Measurements from ENCODE around the gene RSRC1. TPM values are rescaled to one million over a fixed set of nuclear protein-coding genes. Genes with fewer than 3 reads are reported as not detected.

The RSRC1 gene
- total and polyA plus RNA-seq, 2 of the 8 experiments (the other 6 are each of a cell fraction or from before 2014, with no cell fraction given), result 2.0 to 27.9 TPM

DNA sequence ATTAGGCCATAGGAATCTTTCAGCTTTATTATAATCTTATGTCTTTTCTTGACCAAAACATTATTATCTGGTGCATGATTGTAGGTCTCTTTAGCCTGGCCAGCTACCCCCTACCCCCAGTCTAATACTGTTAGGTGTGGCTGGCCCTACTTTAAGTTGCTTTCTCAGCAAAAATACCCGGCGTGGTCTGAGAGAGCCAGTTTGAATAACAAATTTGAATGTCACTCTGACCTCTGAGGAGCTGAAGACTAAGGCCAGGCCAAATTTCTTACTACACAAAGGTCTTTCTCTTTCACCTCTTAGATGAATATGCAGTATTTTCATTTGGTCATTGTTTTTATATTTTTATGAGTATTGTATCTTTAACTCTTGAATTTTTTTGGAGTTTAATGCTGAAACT, 272.6 kb downstream of the RSRC1 start (continued):
- TF ChIP-seq, protein P1, sequence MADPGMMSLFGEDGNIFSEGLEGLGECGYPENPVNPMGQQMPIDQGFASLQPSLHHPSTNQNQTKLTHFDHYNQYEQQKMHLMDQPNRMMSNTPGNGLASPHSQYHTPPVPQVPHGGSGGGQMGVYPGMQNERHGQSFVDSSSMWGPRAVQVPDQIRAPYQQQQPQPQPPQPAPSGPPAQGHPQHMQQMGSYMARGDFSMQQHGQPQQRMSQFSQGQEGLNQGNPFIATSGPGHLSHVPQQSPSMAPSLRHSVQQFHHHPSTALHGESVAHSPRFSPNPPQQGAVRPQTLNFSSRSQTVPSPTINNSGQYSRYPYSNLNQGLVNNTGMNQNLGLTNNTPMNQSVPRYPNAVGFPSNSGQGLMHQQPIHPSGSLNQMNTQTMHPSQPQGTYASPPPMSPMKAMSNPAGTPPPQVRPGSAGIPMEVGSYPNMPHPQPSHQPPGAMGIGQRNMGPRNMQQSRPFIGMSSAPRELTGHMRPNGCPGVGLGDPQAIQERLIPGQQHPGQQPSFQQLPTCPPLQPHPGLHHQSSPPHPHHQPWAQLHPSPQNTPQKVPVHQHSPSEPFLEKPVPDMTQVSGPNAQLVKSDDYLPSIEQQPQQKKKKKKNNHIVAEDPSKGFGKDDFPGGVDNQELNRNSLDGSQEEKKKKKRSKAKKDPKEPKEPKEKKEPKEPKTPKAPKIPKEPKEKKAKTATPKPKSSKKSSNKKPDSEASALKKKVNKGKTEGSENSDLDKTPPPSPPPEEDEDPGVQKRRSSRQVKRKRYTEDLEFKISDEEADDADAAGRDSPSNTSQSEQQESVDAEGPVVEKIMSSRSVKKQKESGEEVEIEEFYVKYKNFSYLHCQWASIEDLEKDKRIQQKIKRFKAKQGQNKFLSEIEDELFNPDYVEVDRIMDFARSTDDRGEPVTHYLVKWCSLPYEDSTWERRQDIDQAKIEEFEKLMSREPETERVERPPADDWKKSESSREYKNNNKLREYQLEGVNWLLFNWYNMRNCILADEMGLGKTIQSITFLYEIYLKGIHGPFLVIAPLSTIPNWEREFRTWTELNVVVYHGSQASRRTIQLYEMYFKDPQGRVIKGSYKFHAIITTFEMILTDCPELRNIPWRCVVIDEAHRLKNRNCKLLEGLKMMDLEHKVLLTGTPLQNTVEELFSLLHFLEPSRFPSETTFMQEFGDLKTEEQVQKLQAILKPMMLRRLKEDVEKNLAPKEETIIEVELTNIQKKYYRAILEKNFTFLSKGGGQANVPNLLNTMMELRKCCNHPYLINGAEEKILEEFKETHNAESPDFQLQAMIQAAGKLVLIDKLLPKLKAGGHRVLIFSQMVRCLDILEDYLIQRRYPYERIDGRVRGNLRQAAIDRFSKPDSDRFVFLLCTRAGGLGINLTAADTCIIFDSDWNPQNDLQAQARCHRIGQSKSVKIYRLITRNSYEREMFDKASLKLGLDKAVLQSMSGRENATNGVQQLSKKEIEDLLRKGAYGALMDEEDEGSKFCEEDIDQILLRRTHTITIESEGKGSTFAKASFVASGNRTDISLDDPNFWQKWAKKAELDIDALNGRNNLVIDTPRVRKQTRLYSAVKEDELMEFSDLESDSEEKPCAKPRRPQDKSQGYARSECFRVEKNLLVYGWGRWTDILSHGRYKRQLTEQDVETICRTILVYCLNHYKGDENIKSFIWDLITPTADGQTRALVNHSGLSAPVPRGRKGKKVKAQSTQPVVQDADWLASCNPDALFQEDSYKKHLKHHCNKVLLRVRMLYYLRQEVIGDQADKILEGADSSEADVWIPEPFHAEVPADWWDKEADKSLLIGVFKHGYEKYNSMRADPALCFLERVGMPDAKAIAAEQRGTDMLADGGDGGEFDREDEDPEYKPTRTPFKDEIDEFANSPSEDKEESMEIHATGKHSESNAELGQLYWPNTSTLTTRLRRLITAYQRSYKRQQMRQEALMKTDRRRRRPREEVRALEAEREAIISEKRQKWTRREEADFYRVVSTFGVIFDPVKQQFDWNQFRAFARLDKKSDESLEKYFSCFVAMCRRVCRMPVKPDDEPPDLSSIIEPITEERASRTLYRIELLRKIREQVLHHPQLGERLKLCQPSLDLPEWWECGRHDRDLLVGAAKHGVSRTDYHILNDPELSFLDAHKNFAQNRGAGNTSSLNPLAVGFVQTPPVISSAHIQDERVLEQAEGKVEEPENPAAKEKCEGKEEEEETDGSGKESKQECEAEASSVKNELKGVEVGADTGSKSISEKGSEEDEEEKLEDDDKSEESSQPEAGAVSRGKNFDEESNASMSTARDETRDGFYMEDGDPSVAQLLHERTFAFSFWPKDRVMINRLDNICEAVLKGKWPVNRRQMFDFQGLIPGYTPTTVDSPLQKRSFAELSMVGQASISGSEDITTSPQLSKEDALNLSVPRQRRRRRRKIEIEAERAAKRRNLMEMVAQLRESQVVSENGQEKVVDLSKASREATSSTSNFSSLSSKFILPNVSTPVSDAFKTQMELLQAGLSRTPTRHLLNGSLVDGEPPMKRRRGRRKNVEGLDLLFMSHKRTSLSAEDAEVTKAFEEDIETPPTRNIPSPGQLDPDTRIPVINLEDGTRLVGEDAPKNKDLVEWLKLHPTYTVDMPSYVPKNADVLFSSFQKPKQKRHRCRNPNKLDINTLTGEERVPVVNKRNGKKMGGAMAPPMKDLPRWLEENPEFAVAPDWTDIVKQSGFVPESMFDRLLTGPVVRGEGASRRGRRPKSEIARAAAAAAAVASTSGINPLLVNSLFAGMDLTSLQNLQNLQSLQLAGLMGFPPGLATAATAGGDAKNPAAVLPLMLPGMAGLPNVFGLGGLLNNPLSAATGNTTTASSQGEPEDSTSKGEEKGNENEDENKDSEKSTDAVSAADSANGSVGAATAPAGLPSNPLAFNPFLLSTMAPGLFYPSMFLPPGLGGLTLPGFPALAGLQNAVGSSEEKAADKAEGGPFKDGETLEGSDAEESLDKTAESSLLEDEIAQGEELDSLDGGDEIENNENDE (IDR thresholded peaks at IDR 0.05; ENCODE audit: insufficient replicate concordance, low read length), result no peak
- TF ChIP-seq RXRA (IDR thresholded peaks at IDR 0.05; ENCODE audit: insufficient read depth, low read depth, low read length) (no peak), CEBPB (IDR thresholded peaks at IDR 0.05; ENCODE audit: low read depth, low read length) (no peak), HDAC6 (IDR thresholded peaks at IDR 0.05; ENCODE audit: low read depth, low read length) (no peak), POLR2A (IDR thresholded peaks at IDR 0.05; ENCODE audit: control extremely low read depth in 1 of 2, low read depth in 2 of 2, low read length in 2 of 2) (no peak), SIRT6 (IDR thresholded peaks at IDR 0.05; ENCODE audit: low read length) (no peak)

Measured in H1 (cell line).